Stomach (tissue), 4 donors: ENCODE measurements around the gene RAB12.

Experiments used
- CTCF ChIP-seq, 7 experiments: fragments of 450-650 bp in 4 of 7; fragments of 200-600 bp in 3 of 7; sonication (generic) in 3 of 7; IDR thresholded peaks; one replicate each; pipeline ENCODE4 v1.5.1; 2016 to 2019; ENCODE audit warnings: antibody characterized with exemption in 7 of 7, control low read depth in 2 of 7, mild to moderate bottlenecking in 1 of 7
- POLR2A ChIP-seq, 4 donors: fragments of 450-650 bp; IDR thresholded peaks; one replicate each; pipeline ENCODE4 v1.6.1; 2016; ENCODE audit warnings: antibody characterized with exemption in 4 of 4, control low read depth in 2 of 4, mild to moderate bottlenecking in 1 of 4, moderate library complexity in 1 of 4
- POLR2AphosphoS5 ChIP-seq, 3 donors: sonication (generic); formaldehyde crosslinking; IDR thresholded peaks; one replicate each; pipeline ENCODE4 v1.6.1; 2016; ENCODE audit warnings: antibody characterized with exemption in 3 of 3

- TF ChIP-seq POLR2A (IDR thresholded peaks at IDR 0.05), result no peak
- no peak for TF ChIP-seq CTCF (IDR thresholded peaks at IDR 0.05)
- TF ChIP-seq POLR2AphosphoS5 (IDR thresholded peaks at IDR 0.05), result no peak
These were observed 37.8 kb upstream of the RAB12 start for GRCh38 chr18:8571399-8571798.
